Colonic mucosa (tissue), 4 donors: ENCODE data around the gene CA10. TPM values are rescaled to one million over a fixed set of nuclear protein-coding genes. Genes with fewer than 3 reads are reported as not detected.

Source experiments
- DNase-seq: peaks from one replicate; pipeline ENCODE4 v3.0.0-alpha.2; 2020
- H3K27ac ChIP-seq: fragments of 200-600 bp; one replicate; pipeline ENCODE4 v1.8.0; 2021
- H3K27me3 ChIP-seq: fragments of 200-600 bp; one replicate; pipeline ENCODE4 v1.8.0; 2021
- H3K36me3 ChIP-seq: fragments of 200-600 bp; one replicate; pipeline ENCODE4 v1.8.0; 2021
- H3K4me1 ChIP-seq: fragments of 200-600 bp; one replicate; pipeline ENCODE4 v1.8.0; 2021; ENCODE audit warnings: mild to moderate bottlenecking
- H3K4me3 ChIP-seq: fragments of 200-600 bp; one replicate; pipeline ENCODE4 v1.8.0; 2021
- H3K9ac ChIP-seq, 2 donors: one replicate each; pipeline ENCODE4 v1.7.0; 2013; ENCODE audit warnings: control low read depth in 2 of 2, low read depth in 2 of 2, low read length in 2 of 2
- H3K9me3 ChIP-seq: fragments of 200-600 bp; one replicate; pipeline ENCODE4 v1.8.0; 2021
- intact Hi-C: fragments of 100-400 bp; cut with DNase I; formaldehyde crosslinking; loops from one replicate; pipeline ENCODE4 v1.14.1; 2022
- total RNA-seq, 2 donors: library from RNA; stranded (reverse); fragmentation: NEBNext Ultra II Directional in 1 of 2; extraction: Animal tissue kit (Norgen Biotek cat#: 25700) in 1 of 2; gene quantifications; one replicate each; pipeline ENCODE4 v1.2.1, GENCODE V29; 2021
- TF ChIP-seq, protein P1 (sequence below): fragments of 200-600 bp; IDR thresholded peaks from one replicate; pipeline ENCODE4 v1.8.0; 2022; ENCODE audit warnings: antibody characterized with exemption, mild to moderate bottlenecking
- donor health status: healthy.
- donor health status: DM: no; HTN: no; CAD: no.
- donor health status: DM: no; HTN: no; CAD: no.

Gene CA10
- total RNA-seq, 2 donors from 2014 or later, result 0.27 to 0.52 TPM

- H3K27ac ChIP-seq, result no peak overlapping the region
- intact Hi-C loops, result no loop called here
- DNase-seq, result no peak
Observed at GRCh38 chr17:51640108-51640622, 518.3 kb downstream of the CA10 start.

GRCh38 chr17:51638971-51639370 is 519.5 kb downstream of the CA10 start:
- DNase-seq, result no peak
- no peak overlapping the region for H3K9ac ChIP-seq
- TF ChIP-seq, protein P1, sequence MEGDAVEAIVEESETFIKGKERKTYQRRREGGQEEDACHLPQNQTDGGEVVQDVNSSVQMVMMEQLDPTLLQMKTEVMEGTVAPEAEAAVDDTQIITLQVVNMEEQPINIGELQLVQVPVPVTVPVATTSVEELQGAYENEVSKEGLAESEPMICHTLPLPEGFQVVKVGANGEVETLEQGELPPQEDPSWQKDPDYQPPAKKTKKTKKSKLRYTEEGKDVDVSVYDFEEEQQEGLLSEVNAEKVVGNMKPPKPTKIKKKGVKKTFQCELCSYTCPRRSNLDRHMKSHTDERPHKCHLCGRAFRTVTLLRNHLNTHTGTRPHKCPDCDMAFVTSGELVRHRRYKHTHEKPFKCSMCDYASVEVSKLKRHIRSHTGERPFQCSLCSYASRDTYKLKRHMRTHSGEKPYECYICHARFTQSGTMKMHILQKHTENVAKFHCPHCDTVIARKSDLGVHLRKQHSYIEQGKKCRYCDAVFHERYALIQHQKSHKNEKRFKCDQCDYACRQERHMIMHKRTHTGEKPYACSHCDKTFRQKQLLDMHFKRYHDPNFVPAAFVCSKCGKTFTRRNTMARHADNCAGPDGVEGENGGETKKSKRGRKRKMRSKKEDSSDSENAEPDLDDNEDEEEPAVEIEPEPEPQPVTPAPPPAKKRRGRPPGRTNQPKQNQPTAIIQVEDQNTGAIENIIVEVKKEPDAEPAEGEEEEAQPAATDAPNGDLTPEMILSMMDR, result no peak
- no peaks in the 10 kb centered on the region for H3K27me3 ChIP-seq
- no peak overlapping the region for H3K27ac ChIP-seq
- H3K9me3 ChIP-seq, result no peaks in the 10 kb centered on the region
- intact Hi-C loops, result no loop called here
- H3K36me3 ChIP-seq, result no peaks in the 10 kb centered on the region
- H3K4me1 ChIP-seq, result no peaks in the 10 kb centered on the region
- H3K4me3 ChIP-seq, result no peak overlapping the region

More at GRCh38 chr17:51640108-51640622, 518.3 kb downstream of the CA10 start:
- no peaks in the 10 kb centered on the region for H3K4me1 ChIP-seq
- no peaks in the 10 kb centered on the region for H3K36me3 ChIP-seq
- TF ChIP-seq, protein P1, result no peak
- H3K4me3 ChIP-seq, result no peak overlapping the region
- no peaks in the 10 kb centered on the region for H3K9me3 ChIP-seq
- no peaks in the 10 kb centered on the region for H3K27me3 ChIP-seq
- H3K9ac ChIP-seq, result no peak overlapping the region

DNA sequence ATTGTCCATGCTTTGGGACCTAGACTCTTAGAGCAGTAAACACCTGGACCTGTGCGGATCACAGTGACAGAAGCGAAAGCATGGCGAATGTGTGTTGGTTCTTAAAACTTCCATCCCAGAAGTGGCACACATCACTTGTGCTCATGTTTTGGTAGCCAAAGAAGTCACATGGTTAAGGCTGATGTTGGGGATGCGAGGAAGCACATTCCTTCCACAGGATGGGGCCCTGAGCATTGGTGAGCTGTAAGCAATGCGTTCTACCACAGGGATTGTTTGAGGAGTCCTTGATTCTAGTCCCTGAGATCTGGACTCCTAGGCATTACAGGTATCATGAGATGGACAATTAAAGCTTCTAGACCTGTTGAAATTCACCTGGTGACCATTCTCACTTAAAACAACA is 522.2 kb downstream of the CA10 start:
- Histone ChIP-seq H3K27me3 (no peaks in the 10 kb centered on the region), H3K9me3 (no peaks in the 10 kb centered on the region), H3K36me3 (no peaks in the 10 kb centered on the region), H3K4me1 (no peaks in the 10 kb centered on the region), H3K9ac (no peak overlapping the region), H3K4me3 (no peak overlapping the region), H3K27ac (no peak overlapping the region)
- TF ChIP-seq, protein P1, result no peak
- no peak for DNase-seq
- intact Hi-C loops, result no loop called here

DNA sequence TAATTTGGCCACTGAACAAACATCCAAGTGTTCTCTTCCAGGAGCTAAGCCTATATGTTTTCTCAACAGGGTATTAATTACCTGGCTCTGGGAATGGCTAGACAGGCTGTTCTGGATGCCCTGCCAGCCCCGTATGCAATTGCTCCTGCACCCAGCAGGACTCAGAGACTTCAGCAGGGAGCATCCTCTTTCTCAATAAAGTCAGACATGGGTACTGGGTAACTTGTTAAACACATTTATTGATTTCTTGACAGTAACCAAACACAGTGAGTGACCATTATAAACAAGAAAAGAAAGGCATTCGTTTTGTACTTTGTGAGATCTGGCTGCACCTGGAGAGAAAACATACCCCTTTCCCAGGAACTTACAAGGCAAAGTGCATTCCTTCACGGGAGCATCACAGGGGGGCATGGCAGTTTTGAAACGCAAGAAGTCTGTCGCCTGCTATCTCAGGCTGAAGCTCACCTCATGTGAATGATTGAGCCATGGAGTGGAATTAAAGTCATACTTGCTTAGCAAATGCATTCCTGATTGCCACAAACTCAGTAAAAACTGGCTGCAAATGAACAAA is 528.3 kb downstream of the CA10 start:
- DNase-seq, result no peak
- Histone ChIP-seq H3K27ac (no peak overlapping the region), H3K27me3 (no peaks in the 10 kb centered on the region), H3K9ac (no peak overlapping the region), H3K4me3 (no peak overlapping the region), H3K4me1 (no peaks in the 10 kb centered on the region), H3K36me3 (no peaks in the 10 kb centered on the region), H3K9me3 (no peaks in the 10 kb centered on the region)
- TF ChIP-seq, protein P1, result no peak
- intact Hi-C loops, result no loop called here

GRCh38 chr17:51629232-51629631 is 529.3 kb downstream of the CA10 start:
- no peaks in the 10 kb centered on the region for H3K36me3 ChIP-seq
- no peak overlapping the region for H3K9ac ChIP-seq
- H3K4me1 ChIP-seq, result no peaks in the 10 kb centered on the region
- no peak overlapping the region for H3K4me3 ChIP-seq
- no peaks in the 10 kb centered on the region for H3K27me3 ChIP-seq
- no peaks in the 10 kb centered on the region for H3K9me3 ChIP-seq
- H3K27ac ChIP-seq, result no peak overlapping the region
- intact Hi-C loops, result no loop called here
- TF ChIP-seq, protein P1, result no peak
- no peak for DNase-seq
